ENCODE results near the gene ATG9B.

GRCh38 chr7:150983893-150984368 is 40.4 kb downstream of the ATG9B start:
- TF ChIP-seq CTCF (IDR thresholded peaks at IDR 0.05) (no peak), POLR2A (IDR thresholded peaks at IDR 0.05) (no peak)
